ENCODE measurements around the gene FSIP1.

Gene FSIP1

GRCh38 chr15:39591141-39591895 is 191.3 kb downstream of the FSIP1 start:
- no peak for DNase-seq

DNA sequence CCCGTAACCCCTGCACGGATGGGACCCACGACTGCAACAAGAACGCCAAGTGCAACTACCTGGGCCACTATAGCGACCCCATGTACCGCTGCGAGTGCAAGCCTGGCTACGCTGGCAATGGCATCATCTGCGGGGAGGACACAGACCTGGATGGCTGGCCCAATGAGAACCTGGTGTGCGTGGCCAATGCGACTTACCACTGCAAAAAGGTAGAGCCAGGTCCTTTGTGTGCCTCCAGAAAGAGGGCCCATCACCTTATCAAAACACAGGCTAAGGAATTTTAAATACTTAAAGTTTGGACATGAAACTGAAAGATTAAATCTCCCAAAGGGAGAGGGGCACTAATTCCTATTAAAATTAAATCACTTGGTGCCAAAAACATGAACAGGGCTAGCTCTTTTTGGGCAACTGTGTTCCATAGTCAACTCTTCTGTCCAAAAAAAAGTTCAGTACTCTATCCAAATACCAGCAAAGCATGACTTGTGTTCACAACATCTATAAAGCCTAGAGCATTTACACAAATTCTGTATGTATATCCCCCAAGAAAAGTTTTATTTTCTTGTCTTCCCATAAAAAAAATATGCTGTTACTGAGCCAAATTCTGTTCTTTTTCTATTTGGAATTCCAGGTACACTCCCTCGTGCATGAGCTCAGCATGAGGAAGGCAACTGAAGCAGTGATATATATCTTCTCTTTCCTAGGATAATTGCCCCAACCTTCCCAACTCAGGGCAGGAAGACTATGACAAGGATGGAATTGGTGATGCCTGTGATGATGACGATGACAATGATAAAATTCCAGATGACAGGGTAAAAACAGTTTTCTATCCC is 192.6 kb downstream of the FSIP1 start:
- no peak for DNase-seq

DNA sequence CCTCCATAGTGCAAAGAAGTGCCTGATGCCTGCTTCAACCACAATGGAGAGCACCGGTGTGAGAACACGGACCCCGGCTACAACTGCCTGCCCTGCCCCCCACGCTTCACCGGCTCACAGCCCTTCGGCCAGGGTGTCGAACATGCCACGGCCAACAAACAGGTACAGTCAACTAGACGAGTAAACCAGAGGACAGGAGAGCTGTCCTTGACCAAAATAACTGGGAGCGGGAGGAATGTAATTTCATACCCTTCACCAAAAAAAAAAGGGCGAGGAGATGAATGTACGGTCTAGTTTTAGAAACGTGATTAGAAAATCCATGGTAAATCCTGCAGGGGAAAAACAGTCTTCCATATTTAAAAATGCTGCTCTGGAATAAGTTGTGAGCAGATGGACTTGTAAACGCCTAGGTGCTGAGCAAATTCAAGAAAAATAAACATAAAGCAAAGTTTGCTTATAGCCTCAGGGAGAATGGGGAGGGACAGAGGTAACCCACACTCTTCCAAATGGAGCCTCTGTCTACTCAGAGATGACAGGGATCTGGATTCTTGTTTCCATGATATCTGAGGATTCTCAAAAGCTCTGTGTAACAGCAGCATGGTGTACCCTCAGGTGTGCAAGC is 193.3 kb downstream of the FSIP1 start:
- no peak for DNase-seq

- DNase-seq = no peak
Observed at GRCh38 chr15:39588531-39589192, 194.0 kb downstream of the FSIP1 start.

- no peak for DNase-seq
Observed at GRCh38 chr15:39587731-39588530, 194.7 kb downstream of the FSIP1 start.

- no peak for DNase-seq
Observed at GRCh38 chr15:39587096-39587721, 195.4 kb downstream of the FSIP1 start.

DNA sequence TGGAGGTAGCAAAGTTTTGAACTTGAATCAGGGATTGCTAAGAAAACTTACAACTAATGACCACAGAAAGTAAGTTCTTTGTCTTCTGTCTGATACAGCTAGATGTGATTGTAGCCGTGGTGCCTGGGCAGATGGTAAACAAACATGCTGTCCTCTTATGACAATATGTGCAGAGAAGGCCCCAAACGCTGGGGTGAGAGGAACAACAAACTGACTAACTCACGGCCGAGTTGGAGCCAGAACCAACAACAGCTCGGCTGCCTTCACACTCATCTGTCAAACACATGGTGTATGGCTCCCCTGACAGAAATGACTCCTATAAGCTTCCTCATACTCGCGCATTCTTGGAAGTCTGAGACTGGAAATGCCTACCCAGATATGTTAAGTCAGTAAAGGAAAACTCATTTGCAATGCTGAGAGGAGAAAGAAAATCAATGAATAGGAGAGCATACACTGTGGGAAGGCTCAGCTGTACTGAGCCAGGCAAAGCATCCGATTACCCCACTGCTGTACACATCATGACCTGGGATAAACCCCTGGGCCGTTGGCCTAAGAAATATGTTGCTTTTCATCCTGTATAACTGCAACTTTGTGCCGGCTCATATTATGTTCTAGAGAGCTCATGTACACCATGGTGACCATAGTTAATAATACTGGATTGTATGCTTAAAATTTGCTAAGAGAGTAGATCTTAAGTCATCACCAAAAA is 196.1 kb downstream of the FSIP1 start:
- no peak for DNase-seq

DNA sequence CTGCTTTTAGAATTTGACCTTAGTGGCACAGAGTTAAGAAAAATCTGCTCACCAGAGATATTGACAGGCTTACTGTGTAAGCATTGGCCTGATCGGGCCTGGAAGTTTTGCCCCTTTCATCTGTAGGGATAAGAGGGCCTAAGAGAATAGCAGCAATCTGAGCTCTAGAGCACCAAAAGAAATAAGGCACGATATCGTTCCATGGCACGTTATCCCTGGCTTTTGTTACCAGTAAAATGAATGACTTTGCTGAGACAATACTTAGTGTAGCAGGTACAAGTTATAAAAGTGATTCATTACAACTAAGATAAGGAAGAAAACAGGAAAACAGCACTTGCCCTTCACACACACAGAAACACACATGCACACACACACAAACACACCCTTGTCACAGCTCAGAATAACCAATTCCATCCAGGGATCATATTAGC is 196.8 kb downstream of the FSIP1 start:
- DNase-seq = no peak

DNA sequence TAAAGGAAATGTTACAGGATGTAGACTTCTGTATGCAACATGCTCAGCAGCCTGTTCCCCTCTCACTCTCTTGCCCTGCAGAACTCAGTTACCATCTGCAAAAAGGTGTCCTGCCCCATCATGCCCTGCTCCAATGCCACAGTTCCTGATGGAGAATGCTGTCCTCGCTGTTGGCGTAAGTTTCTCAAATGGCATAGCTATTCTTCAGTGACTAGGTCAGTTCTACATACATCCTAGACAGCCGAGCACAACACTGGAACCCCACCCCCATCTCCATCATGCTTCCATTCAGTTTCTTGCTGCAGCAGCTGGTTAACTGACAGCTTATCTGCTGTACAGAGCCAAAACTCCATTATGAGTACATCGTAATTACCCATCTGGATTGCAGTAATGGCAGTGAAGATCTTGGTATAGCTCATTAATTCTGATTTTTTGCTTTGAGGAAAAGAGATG is 197.2 kb downstream of the FSIP1 start:
- DNase-seq = no peak

DNA sequence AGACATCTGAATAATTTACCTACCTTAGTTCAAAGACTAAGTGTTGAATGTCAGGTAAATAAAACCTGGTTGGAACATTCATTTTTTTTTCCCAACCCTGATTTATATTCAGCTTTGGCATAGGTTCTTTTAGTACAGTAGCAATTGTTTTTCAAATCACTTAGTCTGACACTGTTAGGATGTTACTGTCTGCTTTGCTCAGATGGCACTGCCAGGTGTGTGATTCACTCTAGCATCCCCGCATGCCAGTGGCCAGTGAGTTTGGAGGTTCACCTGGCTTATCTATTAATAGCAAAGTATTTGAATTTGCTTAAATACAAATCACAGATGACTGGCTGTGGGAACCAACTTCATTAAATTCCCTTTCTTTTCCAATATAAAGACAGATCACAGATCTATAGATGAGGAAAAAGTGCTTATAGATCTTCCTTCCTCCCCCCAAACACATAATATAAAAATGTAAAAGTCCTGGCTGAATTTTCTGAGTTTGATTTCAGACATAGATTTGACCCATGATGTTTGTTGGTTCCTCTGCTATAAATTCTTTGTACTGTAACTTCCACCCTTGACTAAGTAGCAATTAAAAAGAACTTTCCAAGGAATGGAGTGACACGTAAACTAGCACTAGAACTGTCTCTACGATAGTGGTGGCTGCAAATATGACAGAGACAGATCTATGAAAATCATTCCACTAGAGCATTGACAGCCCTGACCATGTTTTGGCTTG is 197.8 kb downstream of the FSIP1 start:
- no peak for DNase-seq

DNA sequence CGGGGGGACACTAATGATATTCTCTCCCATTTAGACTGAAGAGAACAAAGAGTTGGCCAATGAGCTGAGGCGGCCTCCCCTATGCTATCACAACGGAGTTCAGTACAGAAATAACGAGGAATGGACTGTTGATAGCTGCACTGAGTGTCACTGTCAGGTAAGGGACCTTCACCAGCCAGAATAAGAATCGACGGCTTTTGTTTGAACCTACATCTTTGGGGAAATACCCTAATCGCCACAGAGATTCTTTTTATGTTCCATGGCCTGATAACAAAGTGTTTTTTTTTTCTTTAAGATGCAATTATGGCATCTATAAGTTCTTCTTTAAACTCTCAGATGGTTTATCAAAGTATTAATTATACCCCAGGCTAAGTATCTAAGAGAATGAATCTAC is 198.4 kb downstream of the FSIP1 start:
- DNase-seq = no peak

DNA sequence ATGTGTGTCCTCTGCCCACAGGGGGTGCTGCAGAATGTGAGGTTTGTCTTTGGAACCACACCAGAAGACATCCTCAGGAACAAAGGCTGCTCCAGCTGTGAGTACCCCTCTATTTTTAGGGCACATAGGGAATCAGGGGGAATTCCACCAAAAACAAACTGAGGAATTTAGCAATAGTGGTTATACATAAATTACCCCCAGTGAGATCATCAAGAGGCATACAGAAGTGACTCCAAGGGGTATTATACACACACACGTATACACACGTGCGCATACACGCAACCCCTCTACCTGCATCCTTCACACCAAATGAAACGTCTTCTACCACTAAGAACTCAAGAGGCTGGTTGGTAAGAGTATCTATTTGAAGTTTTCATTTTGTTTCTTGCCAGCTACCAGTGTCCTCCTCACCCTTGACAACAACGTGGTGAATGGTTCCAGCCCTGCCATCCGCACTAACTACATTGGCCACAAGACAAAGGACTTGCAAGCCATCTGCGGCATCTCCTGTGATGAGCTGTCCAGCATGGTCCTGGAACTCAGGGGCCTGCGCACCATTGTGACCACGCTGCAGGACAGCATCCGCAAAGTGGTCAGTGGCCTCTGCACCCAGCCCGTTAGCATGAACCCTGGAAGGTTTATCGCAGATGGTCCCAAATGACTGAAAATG is 198.9 kb downstream of the FSIP1 start:
- DNase-seq = no peak

- no peak for DNase-seq
Observed at GRCh38 chr15:39582977-39583595, 199.6 kb downstream of the FSIP1 start.

- no peak for DNase-seq
Observed at GRCh38 chr15:39582286-39582976, 200.2 kb downstream of the FSIP1 start.

- no peak for DNase-seq
Observed at GRCh38 chr15:39581793-39582285, 200.8 kb downstream of the FSIP1 start.

GRCh38 chr15:39581242-39581792 is 201.3 kb downstream of the FSIP1 start:
- DNase-seq = no peak

GRCh38 chr15:39580485-39581241 is 202.0 kb downstream of the FSIP1 start, which contains the start of gene THBS1:
TSS of gene THBS1 (plus strand) at chr15:39581079. CDS start at chr15:39581858, 779 bp downstream.
- DNase-seq = no peak
